ENCODE results near the gene PRR18.

The PRR18 gene

DNA sequence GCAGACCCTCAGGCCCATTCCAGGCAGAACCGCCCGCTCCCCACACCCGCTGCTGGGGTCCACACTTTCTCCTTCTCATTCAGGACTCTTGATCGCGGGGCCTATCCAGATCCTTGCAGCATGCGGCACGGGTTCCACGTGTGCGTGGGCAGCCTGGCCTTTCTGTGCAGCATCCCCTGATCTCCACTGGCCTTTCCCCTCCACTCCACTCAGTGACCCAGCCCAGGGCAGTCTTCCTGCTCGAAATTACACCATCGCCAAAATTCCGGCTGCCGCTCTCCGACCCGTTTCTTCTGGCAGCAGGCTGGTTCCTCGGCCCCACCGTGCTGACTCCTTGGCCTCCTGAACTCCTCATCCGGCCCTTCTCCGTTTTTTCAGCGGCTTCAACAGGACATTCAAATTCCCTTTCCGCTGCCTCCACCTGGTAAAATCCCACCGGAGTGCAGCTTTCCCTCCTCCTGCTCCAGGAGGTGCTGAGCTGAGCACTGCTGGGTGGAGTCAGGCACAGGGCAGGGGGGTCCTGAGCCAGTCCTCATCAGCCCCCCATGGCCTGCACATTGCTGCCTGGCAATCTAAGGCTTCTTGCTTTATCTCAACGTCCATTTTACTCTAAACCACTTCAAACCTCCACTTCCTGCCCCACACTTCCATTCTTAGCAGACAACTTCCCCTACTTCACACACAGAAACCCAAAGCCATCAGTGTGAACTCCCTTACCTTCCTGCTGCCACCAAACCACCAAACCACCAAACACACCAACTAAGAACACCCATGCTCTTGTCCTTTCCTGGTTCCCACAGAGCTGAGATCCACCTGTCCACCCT is 25.2 kb upstream of the PRR18 start:
- DNase-seq: no peak

DNA sequence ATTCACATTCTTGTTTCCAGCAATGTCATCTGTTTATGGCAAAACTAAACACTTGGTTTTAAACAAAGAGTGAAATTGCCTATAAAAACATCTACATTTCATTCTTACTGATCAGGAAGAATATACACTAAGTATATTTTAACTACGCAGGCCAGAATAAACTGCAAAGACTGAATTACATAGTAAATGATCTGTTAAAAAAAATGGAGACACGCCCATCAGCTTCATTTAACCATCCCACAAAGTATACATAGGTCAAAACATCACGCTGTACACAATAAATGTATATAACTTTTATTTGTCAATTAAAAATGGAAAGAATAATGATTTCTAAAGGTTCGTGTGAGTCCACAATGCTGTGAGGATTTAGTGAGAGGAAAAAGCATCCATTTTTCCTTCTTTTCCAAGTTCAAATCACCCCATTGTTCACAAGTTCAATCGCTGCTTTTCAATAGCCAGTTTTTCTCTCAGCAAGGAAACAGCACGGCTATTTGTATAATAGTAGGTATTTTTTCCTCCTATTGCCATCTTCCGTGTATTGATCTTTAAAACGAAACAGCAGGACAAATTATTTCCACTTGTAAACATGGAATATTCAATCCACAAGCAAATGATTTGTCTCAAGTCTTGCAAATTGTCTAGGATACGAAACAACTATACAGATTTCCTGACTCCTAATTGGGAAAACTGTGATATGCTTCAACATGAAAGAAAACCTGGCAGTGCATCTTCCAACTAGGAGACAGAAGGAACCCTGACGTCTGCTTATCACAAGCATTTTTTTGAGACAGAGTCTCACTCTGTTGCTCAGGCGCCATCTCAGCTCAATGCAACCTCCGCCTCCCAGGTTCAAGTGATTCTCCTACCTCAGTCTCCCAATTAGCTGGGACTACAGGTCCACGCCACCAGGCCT is 23.6 kb upstream of the PRR18 start:
- no peak for DNase-seq

DNA sequence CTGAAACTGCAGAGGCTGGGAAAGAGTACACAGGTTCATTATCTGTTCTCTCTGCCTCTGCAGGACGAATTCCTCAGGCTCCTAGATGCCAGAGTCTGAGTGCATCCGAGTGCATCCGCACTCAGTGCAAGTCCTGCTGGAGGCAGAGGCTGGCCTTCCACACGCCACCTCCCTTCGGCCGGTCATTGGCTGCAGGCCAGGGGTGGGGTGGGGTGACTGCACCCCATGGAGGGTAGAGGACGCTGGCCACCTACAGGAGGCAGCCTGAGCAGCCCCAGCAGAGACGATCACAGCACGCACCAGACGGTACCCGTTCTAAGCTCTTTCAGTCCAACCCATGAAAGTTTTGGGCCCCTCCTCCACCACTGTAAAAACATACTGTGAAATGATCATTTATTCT is 22.4 kb upstream of the PRR18 start:
- no peak for DNase-seq

DNA sequence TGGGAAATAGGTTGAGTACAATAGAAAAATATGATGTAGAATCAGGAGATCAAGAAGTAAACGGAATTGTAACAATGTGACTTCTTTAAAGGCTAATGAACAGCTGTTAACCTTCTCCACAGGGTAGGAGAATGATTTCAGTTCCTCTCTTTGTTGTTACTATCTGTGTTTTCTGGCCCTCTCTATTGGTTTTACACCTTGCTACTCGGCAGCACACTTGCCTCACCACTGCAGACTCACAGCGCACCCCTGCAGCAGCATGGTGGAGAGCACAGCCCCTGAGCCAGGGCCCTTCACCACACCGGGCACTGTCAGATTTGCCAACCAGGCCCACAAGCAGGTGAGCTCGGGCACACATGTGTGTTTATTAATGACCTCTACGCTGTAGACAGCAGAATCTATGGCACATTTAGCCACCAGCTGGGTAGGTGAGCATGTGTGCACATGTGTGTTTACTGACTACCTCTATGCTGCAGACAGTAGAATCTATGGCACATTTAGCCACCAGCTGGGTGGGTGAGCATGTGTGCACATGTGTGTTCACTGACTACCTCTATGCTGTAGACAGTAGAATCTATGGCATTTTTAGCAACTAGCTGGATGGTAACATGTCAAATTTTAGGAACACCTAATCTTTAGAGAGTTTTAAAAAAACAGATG is 17.3 kb upstream of the PRR18 start:
- DNase-seq: no peak

DNA sequence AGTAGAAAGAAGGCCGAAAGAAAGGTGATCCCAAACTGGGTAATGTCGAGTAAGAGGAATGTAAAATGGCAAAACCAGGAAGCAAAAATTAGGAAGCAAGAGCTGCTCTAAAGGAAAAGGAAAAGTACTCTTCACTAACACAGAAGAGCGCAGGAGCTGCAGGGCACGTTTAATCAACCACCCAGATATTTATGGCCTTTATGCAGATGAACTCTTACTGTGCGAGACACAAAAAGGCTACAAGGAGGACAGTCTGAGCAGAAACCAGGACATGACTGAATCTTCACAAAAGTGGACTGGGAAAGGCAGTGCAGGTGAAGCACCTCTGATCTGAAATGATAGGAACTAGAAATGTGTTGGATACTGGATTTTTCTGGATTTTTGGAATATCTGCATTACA is 15.2 kb upstream of the PRR18 start:
- no peak for DNase-seq

DNA sequence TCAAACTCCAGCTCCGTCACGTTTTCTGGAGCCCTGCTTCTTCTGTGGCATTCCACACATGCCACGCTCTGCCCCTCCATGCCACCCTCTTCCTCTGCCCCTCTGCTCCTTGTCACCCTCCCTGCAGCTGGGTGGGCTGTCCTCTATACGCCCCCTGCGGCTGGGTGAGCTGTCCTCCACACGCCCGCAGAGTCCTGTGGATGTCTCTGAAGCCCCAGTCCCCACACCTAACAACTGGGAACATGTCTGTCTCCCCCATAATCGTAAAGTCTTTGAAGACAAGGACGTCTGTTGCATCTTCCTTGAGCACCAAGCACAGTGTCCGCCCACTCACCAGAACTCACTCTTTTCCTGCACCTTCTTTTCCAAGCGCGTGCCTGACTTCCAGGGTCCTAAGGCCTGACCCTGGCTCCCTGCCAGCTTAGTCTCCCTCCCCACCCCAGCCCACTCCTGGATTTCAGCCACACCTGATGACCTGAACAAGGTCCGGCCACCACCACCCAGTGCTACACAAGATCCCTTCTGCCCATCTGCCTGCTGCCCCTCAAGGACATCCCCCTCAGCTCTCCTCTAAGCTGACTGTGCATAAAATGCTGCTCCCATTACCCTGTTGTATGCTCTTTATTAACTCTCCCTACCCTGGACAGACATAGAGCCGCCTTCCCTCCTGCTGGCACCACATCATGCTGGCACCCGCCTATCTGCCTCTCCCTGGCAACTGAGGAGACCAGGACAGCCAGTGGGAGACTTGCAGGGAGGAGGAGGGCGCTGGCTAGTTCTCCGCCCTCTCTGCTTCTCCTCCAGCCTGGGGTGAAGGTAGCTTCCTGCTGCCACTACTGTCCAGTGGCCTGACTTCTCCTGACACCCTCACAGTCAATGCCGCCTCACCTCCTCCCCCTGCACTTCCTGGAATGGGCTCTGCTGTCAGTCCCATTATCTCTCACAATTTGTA is 10.7 kb upstream of the PRR18 start:
- no peak for DNase-seq

DNA sequence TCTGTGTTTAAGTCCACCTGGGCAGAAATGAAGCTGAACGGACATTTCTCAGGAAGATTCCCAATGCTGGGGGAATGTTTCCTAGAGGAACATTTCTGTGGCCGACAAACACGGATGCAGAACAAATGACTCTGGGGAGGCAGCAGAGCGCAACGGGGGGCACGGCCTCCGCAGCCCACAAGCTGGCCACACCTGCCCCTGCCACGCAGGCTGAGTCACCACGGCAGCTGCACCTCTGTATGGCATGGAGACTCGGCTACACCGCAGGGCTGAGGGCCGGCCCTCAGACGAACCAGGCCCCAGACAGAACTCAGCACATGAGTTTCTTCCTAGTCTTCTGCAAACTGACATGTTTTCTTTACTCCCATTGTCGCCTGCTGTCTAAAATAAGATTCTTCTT is 10.0 kb upstream of the PRR18 start:
- peak; percentile 14 for DNase-seq

DNA sequence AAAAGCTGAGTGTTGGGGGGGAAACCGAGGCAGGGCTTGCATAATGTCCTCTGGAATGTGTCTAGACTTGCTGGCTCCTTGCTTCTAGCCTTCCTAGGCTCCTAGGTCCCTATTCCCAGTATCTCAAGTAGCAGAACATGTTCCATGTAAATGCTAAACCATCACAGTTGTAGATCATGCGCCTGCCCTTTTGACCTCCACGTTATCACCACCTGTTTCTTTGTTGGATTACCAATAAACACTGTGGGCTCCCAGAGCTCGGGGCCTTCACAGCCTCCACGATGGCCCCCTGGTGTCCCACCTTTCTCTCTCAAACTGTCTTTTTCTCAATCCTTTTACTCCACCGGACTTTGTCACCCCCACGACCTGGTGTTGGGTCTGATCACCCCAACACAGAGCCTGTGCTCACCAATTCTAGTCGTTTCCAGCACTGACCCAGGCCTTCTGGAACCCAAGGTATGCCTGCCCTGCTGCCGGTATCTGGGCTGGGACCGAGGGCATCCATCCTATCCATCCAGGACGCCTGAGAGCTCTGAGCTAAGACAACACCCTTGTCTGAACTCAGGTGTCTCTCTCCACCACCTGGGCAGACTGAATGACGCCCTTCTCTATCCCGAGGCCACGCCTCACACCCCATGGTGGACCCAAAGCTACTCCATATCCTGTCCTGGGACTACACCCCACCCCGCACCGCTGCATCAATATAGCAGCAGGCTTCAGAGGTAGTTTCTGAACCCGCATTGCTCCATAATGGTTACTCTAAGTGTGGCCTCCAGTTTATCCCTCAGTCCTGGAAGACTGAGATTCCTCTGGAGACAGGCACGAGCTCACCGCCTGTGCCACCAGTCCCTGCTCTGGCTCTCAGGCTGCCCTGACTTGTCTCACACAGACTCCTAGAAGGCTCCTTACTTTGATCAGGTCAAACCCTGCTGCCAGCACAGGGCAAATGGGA is 9.3 kb upstream of the PRR18 start:
- no peak for DNase-seq

DNA sequence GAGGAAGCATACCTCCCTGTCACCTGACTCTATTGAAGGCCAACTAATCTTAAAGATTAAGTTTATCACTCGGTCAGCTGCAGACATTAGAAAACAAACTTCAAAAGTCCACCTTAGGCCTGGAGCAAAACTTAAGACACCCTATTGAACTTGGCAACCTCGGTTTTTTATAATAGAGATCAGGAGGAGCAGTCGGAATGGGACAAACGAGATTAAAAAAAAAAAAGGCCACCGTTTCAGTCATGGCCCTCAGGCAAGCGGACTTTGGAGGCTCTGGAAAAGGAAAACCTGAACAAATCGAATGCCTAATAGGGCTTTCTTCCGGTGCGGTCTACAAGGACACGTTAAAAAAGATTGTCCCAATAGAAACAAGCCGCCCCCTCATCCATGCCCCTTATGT is 7.2 kb upstream of the PRR18 start:
- no peak for DNase-seq

DNA sequence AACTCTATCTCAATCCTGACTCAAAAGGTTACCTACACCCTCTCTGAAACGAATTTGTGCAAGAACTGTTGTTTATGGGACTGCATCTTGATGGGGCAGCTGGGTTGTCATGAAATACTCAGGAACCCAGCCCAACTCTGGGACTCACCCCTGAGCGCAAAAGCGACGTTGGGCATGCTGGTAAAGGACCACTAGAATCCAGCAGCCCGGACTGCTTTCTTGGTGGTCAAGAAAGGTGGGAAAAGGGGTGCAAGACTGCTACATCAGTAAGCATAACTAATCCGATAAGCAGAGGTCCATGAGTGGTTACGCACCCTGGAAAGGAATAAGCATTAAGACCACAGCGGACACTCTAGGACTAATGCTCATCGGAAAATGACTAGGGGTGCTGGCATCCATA is 6.3 kb upstream of the PRR18 start:
- DNase-seq: no peak

DNA sequence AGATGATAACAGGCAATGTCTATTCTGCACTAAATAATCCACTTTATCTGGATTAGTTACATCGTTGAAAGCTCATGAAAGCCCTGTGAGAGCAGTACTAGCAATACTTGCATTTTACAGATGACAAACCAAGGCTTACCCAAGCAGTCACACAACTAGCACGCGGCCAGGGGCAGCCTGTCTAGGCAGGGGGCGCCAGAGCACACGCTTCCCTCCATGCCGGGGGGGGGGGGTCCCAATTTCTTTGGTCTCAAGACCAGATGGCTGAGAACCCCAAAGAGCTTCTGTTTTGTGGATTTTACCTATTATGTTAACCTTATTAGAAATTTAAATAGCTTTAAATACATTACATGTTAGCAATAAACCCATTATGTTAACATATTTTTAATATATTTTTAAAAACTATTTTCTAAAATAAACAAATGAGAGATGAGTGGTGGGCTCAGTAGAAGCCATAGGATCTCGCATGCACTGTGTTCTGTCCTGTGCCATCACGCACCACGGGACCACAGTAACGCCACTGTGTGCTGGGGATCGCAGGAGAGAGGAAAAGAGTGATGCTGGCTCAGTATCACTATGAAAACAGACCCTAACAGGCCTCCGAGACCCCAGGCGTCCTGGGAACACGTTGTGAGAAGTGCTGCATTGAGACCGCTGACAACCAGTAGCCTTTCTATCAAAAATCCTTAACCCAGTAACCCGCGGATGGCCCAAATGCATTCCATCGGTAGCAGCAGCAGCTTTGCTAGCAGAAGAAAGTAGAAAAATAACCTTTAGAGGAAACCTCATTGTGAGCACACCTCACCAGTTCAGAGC is 5.3 kb upstream of the PRR18 start:
- no peak for DNase-seq

DNA sequence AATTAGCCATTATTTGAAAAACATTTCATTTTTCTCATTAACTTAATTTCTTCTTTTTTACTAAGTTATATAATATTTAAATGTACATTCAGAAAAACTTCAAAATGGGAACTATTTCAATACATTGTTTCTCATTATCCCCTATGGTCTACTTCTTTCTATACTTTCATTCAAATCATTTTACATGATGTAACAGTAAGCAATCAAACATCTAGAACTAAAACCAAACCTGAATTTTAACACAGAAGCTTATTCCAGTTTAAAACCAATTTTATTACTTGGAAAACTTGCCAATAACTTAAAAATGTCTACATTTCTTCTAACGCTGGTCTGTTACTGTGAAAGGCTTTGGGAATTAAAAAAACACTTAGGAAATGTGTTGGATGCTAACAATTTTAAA is 4.6 kb upstream of the PRR18 start:
- no peak for DNase-seq

DNA sequence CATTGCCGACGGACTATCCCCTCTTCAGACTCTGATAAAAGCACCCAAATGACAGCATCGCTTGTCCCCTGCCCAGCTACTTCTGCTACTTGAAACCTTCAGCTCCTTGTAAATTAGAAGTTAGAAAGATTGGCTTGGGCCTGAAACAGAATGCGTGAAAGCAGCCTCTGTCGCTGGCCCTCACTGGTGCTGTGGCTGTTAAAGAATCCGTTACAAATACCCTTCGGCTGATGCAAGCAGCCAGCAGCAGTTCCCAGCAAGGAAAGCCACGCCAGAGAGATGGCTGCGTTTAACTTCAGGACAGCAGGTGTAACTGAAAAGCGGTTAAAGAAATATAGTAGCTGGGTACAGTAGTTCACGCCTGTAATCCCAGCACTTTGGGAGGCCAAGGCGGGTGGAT is 2.4 kb upstream of the PRR18 start:
- no peak for DNase-seq

DNA sequence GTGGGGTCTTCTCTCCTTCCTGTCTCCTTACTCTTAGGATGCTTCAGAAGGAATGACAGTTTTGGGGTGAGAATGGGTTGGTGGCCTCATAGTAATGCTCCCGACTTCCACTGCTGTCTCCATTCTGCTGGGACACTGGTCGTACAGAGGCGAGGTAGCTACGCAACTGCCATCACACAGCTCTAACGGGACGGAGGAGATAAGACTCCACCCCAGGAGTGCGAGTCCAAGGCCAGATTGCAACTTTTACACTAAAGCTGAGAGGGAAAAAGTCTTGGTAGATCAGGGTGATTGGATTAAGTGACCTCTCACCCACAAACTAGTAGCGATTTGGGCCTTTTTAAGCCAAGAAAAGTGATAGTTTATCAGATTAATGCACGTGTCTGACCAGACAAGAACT is 1.8 kb upstream of the PRR18 start:
- DNase-seq: no peak

DNA sequence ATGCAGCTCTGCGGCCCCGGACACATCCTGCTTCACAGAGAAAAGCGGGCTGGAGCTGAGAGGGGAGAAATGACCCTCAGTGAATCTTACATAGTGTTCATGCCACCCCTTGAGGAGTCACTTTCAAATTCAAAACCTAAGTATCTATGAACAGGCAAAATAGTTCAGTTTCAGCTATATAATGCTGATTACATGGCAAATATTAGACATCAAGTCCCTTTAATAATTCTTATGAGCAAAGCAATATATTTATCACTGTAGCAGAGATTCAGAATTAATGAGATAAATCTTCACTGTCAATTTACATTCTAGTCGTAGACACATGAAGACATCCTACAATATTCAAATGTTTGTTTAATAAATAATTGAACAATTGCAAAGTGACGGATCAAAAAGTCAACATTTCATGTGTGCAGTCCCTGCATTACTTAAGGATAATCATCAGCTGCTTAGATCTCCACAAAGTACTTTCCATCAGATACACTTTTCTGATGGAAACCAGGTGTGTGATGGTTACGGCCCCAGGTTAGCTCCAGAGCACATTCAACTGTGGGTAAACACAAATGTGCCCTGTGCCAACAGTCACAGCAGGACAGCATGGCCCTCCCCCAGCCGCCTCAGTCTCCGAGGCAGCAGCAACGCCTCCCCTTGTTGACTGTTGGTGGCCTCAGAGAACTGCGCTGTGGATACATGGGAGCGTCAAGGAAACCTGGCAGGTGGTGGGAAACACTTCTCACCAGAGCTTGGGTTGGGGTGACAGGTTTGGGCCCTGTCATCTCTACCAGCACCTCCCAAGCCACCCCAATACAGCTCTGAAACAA is 787 bp upstream of the PRR18 start:
- DNase-seq: peak; percentile 81

DNA sequence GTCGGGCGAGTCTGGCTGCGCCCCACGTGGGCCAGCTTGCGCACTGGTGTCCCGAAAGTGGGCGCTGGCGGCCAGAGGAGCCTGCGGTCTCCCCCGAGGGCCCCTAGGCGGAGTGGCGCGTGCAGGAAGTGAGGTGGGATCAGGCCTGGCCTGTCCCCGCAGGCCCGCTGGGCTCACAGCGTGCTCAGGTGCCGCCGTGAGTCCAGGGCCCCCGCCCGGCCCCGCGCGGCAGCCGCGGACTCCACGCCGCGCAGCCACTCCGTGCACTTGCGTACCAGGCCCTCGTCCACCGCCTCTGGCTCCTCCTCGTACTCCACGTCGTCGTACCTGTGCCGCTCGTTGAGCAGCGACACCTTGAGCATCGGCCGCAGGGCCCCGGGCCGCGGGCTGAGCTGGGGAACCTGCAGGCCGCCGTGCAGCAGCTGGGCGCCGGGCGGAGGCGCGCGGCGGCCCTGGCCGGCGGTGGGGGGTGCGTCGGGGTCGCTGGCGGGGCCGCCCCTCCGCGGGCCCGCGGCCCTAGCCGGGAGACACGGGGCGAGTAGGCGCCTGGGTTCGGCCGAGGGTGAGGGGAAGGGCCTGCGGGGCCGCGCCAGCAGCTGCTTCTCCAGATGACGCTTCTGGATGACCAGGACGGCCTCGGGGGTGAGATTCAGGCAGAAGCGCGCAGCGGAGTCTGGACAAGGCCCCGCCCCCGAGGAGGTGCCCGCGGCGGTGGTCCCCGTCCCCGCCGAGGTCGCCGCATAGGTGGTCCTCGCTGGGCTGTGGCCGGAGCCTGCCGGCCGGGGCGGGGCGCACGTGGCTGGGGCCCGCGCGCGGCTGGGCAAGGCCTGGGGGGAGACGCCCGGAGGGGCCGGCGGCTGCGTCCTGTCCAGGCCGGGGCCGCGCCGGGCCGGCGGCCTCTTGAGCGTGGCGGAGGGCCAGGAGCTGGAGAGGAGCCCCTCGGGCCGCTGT is 835 bp downstream of the PRR18 start:
- DNase-seq: no peak

DNA sequence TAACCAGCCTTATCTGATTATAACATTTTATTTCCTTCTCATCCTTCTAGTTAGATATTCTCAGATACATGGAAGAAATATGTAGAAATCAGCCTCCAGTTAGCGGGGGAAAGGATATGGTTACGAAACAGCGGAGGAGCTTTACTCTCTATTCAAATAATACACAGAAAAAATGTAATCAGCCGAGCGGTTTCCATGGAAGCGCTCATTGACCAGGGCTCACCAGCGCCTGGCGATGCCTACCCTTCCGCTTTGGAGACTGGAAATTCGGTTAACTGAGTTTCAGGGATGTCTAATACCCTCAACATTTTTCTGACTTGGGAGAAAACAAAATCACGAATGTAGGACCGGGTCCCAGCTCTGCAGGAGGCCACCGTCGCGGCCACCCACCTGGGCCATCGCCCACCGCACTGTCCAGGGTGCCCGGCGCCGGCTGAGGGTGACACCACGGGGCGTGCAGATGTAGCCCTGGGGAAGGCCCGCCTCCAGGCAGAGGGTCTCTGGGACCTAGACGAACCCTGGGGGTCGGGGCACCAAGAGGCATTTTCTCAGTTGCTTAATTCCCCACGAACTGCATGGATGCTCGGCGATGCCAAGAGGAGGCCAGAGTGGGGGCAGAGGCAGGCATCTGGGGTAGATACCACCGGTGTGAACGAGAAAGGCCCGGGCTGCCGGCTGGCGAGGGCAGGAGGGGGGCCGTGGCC is 1.7 kb downstream of the PRR18 start:
- no peak for DNase-seq
